Measurements from ENCODE around the gene CRHR1. TPM values are rescaled to one million over a fixed set of nuclear protein-coding genes. Genes with fewer than 3 reads are reported as not detected.

The CRHR1 gene
- total RNA-seq, 4 donors from 2014 or later, result 1.5 to 24.7 (median 7.4) TPM

DNA sequence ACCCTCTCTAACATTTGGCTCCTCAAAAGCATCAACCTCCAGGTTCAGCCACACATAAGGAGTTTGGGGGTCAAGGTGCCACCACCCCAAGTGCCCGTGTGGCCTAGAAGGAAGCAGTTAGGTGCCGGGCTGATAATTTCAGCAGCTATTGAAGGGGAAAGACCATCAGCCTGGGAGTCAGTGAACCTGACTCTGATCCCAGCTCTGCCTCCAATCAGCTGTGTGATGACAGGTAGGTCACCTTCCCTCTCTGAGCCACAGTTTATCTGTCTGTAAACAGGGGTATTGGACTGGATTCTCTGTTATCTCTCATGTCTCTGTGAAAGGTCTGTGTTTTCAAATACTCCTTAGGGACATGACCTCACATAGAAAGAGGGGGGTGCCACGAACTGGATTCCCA, 3.9 kb downstream of the CRHR1 start:
- Histone ChIP-seq H3K4me1 (no peaks in the 10 kb centered on the region), H3K4me3 (no peak overlapping the region), H3K27me3 (no peaks in the 10 kb centered on the region), H3K27ac (no peak overlapping the region), H3K9me3 (no peaks in the 10 kb centered on the region), H3K36me3 (no peaks in the 10 kb centered on the region)
- no peak for DNase-seq
- intact Hi-C loops (cut with DNase I; ENCODE audit: low total_unique reads), result no loop called here
- TF ChIP-seq POLR2A (IDR thresholded peaks at IDR 0.05), result no peak
- TF ChIP-seq, protein P1, sequence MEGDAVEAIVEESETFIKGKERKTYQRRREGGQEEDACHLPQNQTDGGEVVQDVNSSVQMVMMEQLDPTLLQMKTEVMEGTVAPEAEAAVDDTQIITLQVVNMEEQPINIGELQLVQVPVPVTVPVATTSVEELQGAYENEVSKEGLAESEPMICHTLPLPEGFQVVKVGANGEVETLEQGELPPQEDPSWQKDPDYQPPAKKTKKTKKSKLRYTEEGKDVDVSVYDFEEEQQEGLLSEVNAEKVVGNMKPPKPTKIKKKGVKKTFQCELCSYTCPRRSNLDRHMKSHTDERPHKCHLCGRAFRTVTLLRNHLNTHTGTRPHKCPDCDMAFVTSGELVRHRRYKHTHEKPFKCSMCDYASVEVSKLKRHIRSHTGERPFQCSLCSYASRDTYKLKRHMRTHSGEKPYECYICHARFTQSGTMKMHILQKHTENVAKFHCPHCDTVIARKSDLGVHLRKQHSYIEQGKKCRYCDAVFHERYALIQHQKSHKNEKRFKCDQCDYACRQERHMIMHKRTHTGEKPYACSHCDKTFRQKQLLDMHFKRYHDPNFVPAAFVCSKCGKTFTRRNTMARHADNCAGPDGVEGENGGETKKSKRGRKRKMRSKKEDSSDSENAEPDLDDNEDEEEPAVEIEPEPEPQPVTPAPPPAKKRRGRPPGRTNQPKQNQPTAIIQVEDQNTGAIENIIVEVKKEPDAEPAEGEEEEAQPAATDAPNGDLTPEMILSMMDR (IDR thresholded peaks at IDR 0.05), result no peak

DNA sequence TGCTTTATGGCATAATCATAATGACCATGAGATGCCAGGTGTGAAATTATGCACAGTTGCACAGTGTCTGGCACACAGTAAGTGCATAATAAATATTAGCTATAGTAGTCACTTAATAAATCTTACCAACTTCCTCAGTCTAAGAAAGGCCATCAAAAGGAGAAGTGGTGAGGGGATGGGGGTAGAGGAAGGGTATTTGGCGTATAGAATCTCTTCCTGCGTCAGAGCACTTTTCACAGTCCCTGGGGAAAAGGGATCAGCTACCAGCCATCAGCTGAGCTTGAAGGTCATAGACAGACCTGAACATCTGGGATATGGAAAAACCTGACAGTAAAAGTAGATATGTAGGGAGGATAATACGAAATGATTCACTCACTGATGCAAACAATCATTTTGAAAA, 5.8 kb downstream of the CRHR1 start:
- Histone ChIP-seq H3K27ac (peak overlapping the region in 1 of 2 donors; percentile 42), H3K4me1 (no peaks in the 10 kb centered on the region), H3K9me3 (no peaks in the 10 kb centered on the region), H3K4me3 (no peak overlapping the region), H3K36me3 (no peaks in the 10 kb centered on the region), H3K27me3 (no peaks in the 10 kb centered on the region)
- no peak for DNase-seq
- TF ChIP-seq POLR2A (IDR thresholded peaks at IDR 0.05), result no peak
- intact Hi-C loops (cut with DNase I; ENCODE audit: low total_unique reads), result no loop called here

DNA sequence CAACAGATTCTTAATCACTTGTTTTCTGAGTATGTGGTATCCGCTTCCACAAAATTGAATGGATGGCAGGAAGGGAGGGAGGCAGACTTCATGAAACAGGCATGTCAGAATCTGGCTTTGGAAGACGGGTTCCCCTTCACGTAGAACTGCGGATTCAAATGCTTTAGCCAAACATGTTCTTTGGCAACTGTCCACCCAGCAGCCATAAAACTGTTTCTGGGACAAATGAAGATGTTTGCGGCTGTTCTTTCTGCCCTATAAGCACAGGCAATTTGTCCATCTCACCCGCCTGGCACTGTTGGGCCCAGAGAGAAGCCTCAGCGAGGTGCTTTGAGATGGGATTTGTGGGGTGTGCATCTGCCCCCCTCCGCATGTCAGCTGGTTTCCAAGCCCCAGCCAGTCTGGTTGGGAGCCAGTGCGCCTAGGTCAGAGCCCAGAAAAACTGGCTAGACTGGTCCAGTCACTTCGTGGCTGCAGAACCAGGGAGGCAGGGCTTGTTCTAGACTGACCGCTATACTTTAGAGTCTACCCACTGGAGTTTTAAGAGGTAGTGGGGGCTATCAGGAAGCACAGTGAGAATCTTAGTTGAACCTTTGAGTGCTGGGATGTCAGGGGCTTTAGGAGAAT, 6.3 kb downstream of the CRHR1 start:
- H3K27ac ChIP-seq, result peak overlapping the region in 1 of 2 donors; percentile 42
- H3K9me3 ChIP-seq, result no peaks in the 10 kb centered on the region
- no peak overlapping the region for H3K4me3 ChIP-seq
- H3K4me1 ChIP-seq, result no peaks in the 10 kb centered on the region
- no peaks in the 10 kb centered on the region for H3K36me3 ChIP-seq
- no peaks in the 10 kb centered on the region for H3K27me3 ChIP-seq
- intact Hi-C loops (cut with DNase I; ENCODE audit: low total_unique reads), result no loop called here
- no peak for TF ChIP-seq POLR2A (IDR thresholded peaks at IDR 0.05)
- peak; percentile 50 to 55 for DNase-seq

DNA sequence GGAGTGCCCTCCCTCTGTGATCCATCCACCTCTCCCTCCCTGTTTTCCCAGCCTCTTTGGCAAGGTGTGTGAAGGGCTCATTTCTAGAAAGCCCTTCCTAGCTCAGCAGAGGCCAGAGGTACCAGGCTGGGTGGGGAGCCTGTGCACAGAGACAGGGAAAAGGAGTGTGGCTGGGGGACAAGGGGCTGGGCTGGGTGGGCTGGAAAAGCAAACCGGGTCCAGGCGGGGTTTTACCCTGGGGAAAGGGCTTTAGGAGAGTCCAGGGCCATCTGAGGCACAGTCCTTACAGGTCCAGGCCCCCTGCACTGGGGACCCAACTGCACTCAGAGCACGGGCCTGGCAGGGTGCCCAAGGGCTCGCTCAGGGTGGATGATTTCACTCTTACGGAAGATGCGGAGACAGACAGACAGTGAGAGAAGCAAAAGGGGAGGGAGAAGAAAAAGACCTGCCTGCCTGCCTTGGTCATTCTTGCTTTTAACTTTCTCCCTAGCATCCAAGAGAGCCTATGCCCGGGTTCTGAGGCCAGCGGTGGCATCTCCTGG, 7.0 kb downstream of the CRHR1 start:
- TF ChIP-seq POLR2A (IDR thresholded peaks at IDR 0.05), result no peak
- TF ChIP-seq, protein P1 (IDR thresholded peaks at IDR 0.05), result no peak
- intact Hi-C loops (cut with DNase I; ENCODE audit: low total_unique reads), result no loop called here
- Histone ChIP-seq H3K9me3 (no peaks in the 10 kb centered on the region), H3K27ac (peak overlapping the region in 1 of 2 donors; percentile 42), H3K27me3 (no peaks in the 10 kb centered on the region), H3K4me3 (no peak overlapping the region), H3K4me1 (no peaks in the 10 kb centered on the region), H3K36me3 (no peaks in the 10 kb centered on the region)
- DNase-seq, result peak; percentile 24 to 43

DNA sequence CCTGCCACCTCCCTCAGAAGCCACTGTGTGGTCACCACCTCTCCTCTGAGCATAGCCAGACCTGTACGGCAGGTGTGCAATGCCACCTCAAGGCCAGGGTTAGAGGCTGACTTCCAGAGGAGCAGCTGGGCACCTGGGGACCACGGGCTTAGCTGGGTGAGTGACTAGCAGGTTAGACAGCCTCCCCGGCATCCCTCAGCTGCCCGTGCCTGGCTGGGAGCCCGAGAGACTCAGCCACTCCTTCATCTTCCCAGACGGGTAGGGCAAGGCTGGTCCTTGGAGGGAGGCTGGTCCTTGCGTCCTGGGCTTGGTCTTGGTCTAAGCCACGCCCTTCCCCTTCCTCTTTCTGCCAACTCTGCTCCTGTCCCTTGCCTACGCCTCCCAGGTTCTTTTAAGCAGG, 7.8 kb downstream of the CRHR1 start:
- H3K4me3 ChIP-seq, result no peak overlapping the region
- DNase-seq, result no peak
- TF ChIP-seq, protein P1 (IDR thresholded peaks at IDR 0.05), result no peak
- no peak for TF ChIP-seq POLR2A (IDR thresholded peaks at IDR 0.05)
- intact Hi-C loops (cut with DNase I; ENCODE audit: low total_unique reads), result no loop called here
- H3K9me3 ChIP-seq, result no peaks in the 10 kb centered on the region
- no peaks in the 10 kb centered on the region for H3K27me3 ChIP-seq
- H3K4me1 ChIP-seq, result no peaks in the 10 kb centered on the region
- no peak overlapping the region for H3K27ac ChIP-seq
- H3K36me3 ChIP-seq, result no peaks in the 10 kb centered on the region

DNA sequence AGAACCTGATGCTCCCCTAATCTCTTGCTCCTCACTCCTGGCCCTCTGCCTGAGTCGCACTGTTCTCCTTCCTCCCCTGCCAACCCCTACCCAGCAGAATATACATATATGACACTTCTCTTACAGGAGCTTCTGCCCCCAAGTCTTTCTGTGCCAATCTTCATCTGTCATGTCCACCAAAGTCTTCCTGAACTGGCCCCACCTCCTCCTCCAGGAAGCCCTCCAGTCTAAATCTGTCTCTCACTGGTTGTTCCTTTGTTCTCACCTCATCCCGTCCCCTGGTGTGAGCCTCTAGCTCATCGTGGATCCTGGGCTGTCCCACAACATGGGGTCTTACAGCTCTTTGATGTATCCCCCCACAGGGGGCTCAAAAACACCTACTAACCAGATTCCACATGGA, 8.3 kb downstream of the CRHR1 start:
- Histone ChIP-seq H3K27ac (no peak overlapping the region), H3K27me3 (no peaks in the 10 kb centered on the region), H3K9me3 (no peaks in the 10 kb centered on the region), H3K36me3 (no peaks in the 10 kb centered on the region), H3K4me1 (no peaks in the 10 kb centered on the region), H3K4me3 (no peak overlapping the region)
- intact Hi-C loops (cut with DNase I; ENCODE audit: low total_unique reads), result no loop called here
- DNase-seq, result no peak
- no peak for TF ChIP-seq POLR2A (IDR thresholded peaks at IDR 0.05)
- TF ChIP-seq, protein P1 (IDR thresholded peaks at IDR 0.05), result no peak

Measured in uterus (tissue), 4 donors.